ENCODE results near the gene RUBCNL. TPM values are rescaled to one million over a fixed set of nuclear protein-coding genes. Genes with fewer than 3 reads are reported as not detected.

The RUBCNL gene
- total and polyA plus RNA-seq, 9 of the 15 experiments (the other 6 are each of a cell fraction or from before 2014, with no cell fraction given): 0.04 to 0.35 (median 0.12) TPM; not detected in 3

- H3K4me2 ChIP-seq (ENCODE audit: insufficient read depth, low read length): no peak overlapping the region
- H4K20me1 ChIP-seq (replicated peaks; ENCODE audit: control insufficient read depth, insufficient read depth, low read length): no peaks in the 10 kb centered on the region
- 0% methylated on average over 1 of the region's 3 CpGs for WGBS (ENCODE audit: insufficient coverage, low coverage, missing lambda C conversion rate)
- no peaks in the 10 kb centered on the region for H3K79me2 ChIP-seq (ENCODE audit: control insufficient read depth, insufficient read depth, low read length)
- H3K27ac ChIP-seq (ENCODE audit: extremely low read depth, low read depth, low read length): no peak overlapping the region
- no peaks in the 10 kb centered on the region for H3K36me3 ChIP-seq (ENCODE audit: control insufficient read depth, insufficient read depth, low read length)
- DNase-seq (ENCODE audit: extremely low read depth in 1 of 4, low spot score in 3 of 4) (no peak), FAIRE-seq (no peak), ATAC-seq (no peak)
- no peak overlapping the region for H3K4me3 ChIP-seq
- no peak for TF ChIP-seq MYNN (IDR thresholded peaks at IDR 0.05)
- no peak for TF ChIP-seq MYNN (CRISPR knock-in tag; IDR thresholded peaks at IDR 0.05)
- TF ChIP-seq ZNF121 (CRISPR knock-in tag; conservative IDR thresholded peaks at IDR 0.05): no peak
- BruUV-seq (replicated peaks): no TSS peak
- H3K9ac ChIP-seq (ENCODE audit: insufficient read depth in 1 of 2, low read depth in 2 of 2, low read length in 2 of 2): no peak overlapping the region
- H3K4me1 ChIP-seq (replicated peaks in 1 of 2; ENCODE audit: control insufficient read depth in 2 of 2, insufficient read depth in 2 of 2, low read length in 2 of 2): no peaks in the 10 kb centered on the region; a peak in 1 of 5 replicates
- intact Hi-C loops (cut with micrococcal nuclease) (no loop called here), in situ Hi-C loops (cut with MboI) (no loop called here)
- no peaks in the 10 kb centered on the region for H3K9me3 ChIP-seq (replicated peaks; ENCODE audit: control insufficient read depth, insufficient read depth, low read depth, low read length)
- H3K27me3 ChIP-seq (ENCODE audit: control insufficient read depth in 2 of 2, insufficient read depth in 2 of 2, low read length in 2 of 2): peaks cover 0 to 3% of the 10 kb centered on the region in 2 experiments; a peak in 1 of 5 replicates
- ChIA-PET POLR2A (no interaction called here), CTCF (ENCODE audit: low intra/inter-chr PET ratio) (no interaction called here)
- no peaks in the 10 kb centered on the region for H3K9me1 ChIP-seq (ENCODE audit: control insufficient read depth, insufficient read depth, low read length)
- H2AFZ ChIP-seq (ENCODE audit: low read depth, low read length): no peak overlapping the region
These were observed 49.4 kb downstream of the RUBCNL start for GRCh38 chr13:46337700-46338099.

- TF ChIP-seq DMBX1 (CRISPR knock-in tag; IDR thresholded peaks at IDR 0.05; ENCODE audit: borderline replicate concordance) (no peak), HDAC2 (IDR thresholded peaks at IDR 0.05) (no peak), MCM5 (IDR thresholded peaks at IDR 0.05; ENCODE audit: low read depth) (no peak), NR1H2 (CRISPR knock-in tag; IDR thresholded peaks at IDR 0.05) (no peak), ZSCAN29 (IDR thresholded peaks at IDR 0.05) (no peak), TCF7L2 (IDR thresholded peaks at IDR 0.05; ENCODE audit: low read depth, low read length) (no peak), CBFA2T2 (conservative IDR thresholded peaks at IDR 0.05) (0 out of 2 replicates have a peak, but pooled peaks have one; percentile 8), NCOR1 (IDR thresholded peaks at IDR 0.05) (no peak)
- H3K9ac ChIP-seq (ENCODE audit: insufficient read depth in 1 of 2, low read depth in 2 of 2, low read length in 2 of 2): no peak overlapping the region
- in situ Hi-C loops (cut with MboI): no loop called here
- ATAC-seq: no peak
- DNase-seq (ENCODE audit: extremely low read depth in 1 of 4, low spot score in 3 of 4): no peak
- no peak overlapping the region for H2AFZ ChIP-seq (ENCODE audit: low read depth, low read length)
- WGBS (ENCODE audit: insufficient coverage, low coverage, missing lambda C conversion rate): 3% methylated on average over 9 of the region's 10 CpGs
- H3K27ac ChIP-seq (ENCODE audit: extremely low read depth, low read depth, low read length): no peak overlapping the region
- no peaks in the 10 kb centered on the region for H4K20me1 ChIP-seq (replicated peaks; ENCODE audit: control insufficient read depth, insufficient read depth, low read length)
- peaks cover 0 to 12% of the 10 kb centered on the region in 2 experiments; a peak in 1 of 5 replicates for H3K27me3 ChIP-seq (ENCODE audit: control insufficient read depth in 2 of 2, insufficient read depth in 2 of 2, low read length in 2 of 2)
- H3K36me3 ChIP-seq (ENCODE audit: control insufficient read depth, insufficient read depth, low read length): no peaks in the 10 kb centered on the region
- H3K9me3 ChIP-seq (replicated peaks; ENCODE audit: control insufficient read depth, insufficient read depth, low read depth, low read length): no peaks in the 10 kb centered on the region
- no TSS peak for BruUV-seq (replicated peaks)
- H3K9me1 ChIP-seq (ENCODE audit: control insufficient read depth, insufficient read depth, low read length): no peaks in the 10 kb centered on the region
- no peaks in the 10 kb centered on the region; a peak in 1 of 5 replicates for H3K4me1 ChIP-seq (replicated peaks in 1 of 2; ENCODE audit: control insufficient read depth in 2 of 2, insufficient read depth in 2 of 2, low read length in 2 of 2)
- no peaks in the 10 kb centered on the region for H3K79me2 ChIP-seq (ENCODE audit: control insufficient read depth, insufficient read depth, low read length)
- H3K4me3 ChIP-seq: no peak overlapping the region
- CTCF ChIA-PET (ENCODE audit: low intra/inter-chr PET ratio): no interaction called here
- intact Hi-C loops (cut with micrococcal nuclease): no loop called here
- H3K4me2 ChIP-seq (ENCODE audit: insufficient read depth, low read length): no peak overlapping the region
- POLR2A ChIA-PET: no interaction called here
- FAIRE-seq: no peak
These were observed 52.8 kb downstream of the RUBCNL start for GRCh38 chr13:46334035-46334822.

Measured in K562 (cell line).